NCI-H1105 (cell line): ENCODE data around the gene C2orf81.
"Not testable (repeated sequence)": the region's sequence is repeated elsewhere in the genome, so short reads cannot be mapped to it uniquely, and the experiment has no call there.

ENCODE experiments used
- DNase-seq: peaks from one replicate; lab custom pipeline; 2025; lab: John Stamatoyannopoulos, UW

Gene C2orf81

GRCh38 chr2:74442483-74443297 is 21.3 kb upstream of the C2orf81 start:
- DNase-seq, result not testable (repeated sequence)

DNA sequence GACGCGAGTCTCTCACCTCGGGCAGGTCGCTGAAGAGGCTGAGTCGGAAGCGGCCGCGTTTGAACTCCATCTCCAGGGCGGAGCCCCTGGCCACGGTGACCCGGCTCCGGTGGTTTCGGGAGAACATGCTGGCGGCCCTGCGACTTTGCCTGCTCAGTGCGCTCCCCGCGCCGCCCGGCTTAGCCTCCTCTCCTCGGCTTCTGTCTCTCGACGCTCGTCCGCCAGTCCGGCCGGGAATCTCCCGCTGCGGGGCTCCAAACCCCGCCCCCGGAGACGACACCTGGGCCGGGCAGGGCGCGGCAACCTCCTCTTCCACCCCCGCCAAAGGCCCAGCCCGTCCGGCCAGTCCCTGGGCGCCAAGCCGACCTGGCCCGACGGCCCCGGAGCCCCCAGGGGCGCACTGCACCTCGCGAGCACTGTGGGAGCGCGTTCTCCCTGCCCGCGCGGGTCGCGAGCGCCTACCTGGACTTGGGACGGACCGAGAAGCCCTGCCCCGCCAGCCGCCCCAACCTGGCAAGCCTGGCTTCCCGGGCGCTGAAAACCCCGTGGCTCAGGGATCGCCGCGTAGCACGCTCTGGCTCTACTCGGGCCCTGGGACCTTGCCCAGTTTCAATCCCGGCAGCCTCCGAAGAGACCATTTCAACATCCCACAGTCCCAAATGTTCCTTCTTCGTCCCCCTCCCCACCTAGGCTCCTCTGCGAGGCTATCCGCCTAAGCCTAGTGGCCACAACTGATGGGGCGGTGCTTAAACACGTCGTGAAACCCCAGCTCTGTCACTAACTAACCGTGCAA is 20.5 kb upstream of the C2orf81 start, which contains the start of gene RTKN:
Gene RTKN (minus strand): TSS at position 248 of the 793 bp plus-strand sequence. CDS start 121 bp downstream, at position 127.
- no peak for DNase-seq

DNA sequence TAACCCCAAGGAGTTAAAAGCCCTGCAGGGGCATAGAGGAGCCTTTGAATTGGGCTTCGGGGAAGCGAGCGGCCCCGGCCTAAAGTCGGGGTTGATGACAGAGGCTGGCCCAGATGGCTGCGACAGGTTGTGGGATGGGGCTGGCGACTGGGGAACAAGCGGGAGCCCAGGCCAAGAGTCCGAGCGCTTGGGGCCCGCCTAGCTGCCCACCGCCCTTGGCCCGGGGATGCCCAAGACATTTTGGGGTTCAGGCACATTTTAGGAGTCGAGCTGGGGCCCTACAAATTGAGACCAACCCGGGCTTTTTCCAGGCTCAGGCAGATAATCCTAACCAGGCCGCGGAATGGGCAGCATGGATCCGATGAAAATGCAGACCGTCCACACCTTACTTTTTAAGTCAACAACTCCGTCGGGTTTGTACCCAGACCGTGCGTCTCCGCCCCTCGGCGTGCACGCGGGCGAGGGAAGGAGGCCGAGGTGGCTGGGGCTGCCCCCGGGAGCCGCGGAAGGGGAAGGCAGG is 19.8 kb upstream of the C2orf81 start:
- no peak for DNase-seq

GRCh38 chr2:74440378-74441169 is 19.2 kb upstream of the C2orf81 start:
- DNase-seq, result peak; percentile 89

DNA sequence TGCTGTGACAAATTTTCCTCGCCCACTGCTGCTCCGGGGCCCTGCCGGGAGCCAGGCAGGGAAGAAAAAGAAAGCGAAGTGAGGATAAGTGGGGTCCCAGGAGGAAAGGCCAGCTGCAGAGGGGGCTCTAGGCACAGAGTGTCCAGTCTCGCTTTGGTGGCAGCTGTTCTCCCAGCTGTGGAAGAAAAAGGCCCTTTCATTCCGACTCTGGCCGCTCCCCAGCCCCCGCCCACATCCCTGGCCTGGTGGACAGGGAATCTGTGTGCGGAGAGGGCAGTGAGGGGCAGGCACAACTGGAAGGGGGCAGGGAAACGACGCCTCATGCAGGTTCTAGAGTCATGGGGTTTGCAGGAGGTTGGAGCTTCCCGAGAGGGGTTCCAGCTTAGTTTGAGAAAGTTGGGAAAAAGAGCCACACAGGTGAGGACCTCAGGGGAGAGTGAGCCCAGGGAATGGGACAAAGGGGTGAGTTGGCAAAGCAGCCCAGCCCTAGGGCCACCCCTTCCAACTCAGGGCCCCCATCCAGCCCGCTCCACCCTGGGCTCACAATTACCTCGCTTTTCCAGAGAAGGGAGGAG is 18.5 kb upstream of the C2orf81 start:
- DNase-seq, result no peak

DNA sequence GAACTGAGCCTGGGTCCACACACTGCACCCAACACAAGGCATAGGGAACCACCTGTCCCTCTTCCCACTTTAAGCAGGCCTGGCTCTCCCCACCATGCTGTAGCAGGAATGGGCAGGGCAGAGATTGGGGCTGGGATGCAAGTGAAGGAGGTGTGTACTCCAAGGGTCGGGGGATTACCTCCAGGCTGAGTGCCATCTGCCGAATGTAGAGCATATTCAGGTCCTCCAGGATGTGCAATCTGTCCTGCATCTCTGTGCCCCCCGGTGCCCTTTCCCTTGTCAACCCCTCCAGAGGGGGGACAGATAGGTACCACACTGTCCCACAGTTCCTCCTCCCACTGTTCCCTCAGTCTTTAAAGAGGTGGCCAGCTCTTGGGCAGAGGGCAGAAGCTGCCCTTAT is 18.0 kb upstream of the C2orf81 start:
- DNase-seq, result no peak

DNA sequence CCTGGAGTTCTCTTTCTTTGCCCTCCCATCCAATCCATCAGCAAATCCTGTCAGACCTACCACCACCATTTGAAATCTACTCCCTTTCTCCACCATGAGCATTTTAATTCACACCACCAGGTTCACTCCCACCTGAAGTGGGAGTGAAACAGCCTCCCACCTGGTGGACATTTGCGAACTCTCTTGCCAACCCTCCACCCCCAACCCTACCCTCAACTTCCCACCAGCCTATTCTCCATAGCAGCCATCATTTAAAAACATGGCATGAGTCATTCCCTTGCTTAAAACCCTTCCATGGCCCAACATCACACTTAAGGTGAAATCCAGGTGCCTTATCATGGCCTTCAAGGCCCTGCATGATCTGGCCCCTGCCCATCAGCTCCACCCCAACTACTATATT is 16.8 kb upstream of the C2orf81 start:
- DNase-seq, result no peak

DNA sequence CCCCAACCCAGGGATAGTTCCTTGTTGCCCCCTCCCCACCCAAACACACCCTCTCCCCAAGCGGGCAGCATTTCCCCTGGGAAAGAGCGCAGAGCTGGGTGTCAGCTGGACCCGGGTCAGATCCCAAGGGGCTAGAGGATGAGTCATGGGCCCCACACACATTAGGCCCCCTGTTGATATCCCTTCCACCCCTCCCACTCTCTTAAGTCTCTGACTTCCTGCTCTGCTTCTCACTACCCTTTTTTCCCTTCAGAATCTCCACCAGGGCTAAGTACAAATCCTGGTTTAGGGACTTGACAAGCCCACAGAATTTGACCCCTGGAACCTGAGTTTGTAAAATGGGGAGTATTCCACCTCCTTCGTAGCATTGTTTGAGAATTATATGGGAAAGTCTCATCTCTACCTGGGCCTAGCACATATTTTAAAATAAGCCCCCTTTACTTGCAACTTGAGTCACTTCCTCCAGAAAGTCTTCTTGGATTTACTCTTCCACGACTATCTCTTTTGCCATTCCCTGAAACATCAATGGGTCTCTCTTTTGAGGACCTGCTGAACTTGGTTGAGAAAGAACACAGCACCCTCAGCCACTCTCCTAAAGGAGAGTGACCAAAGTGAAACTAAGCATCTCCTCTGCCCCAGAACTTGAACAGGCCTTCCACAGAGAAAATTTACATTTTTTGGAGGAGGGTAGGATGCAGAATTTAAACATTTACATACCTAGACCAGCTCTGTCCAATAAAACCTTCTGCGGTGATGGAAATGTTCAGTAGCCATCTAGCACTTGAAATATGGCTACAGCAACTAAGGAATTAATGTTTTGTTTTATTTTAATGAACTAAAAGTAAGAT is 15.7 kb upstream of the C2orf81 start:
- DNase-seq, result no peak

GRCh38 chr2:74436111-74436805 is 14.8 kb upstream of the C2orf81 start:
- no peak for DNase-seq

DNA sequence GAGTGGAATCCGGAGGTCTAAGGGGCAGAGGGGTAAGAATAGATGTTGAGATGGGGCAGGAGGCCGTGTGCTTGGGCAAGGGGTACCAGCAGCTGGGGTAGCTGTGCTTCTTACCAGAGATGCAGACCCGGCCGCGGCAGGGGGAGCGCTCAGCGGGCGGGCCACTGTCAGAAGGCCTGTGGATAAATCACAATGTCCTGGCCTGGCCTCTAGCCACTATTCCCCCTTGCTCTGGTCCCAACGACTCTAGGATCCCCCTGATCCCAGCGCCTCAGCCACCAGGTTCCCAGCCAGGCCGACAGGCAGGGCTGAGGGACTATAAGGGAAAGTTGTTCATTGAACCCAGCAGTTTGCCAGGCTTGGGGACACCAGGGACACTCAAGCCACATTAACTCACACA is 9.1 kb upstream of the C2orf81 start:
- DNase-seq, result no peak

- DNase-seq, result no peak
Measured at GRCh38 chr2:74429487-74430451, 8.3 kb upstream of the C2orf81 start.

- no peak for DNase-seq
Measured at GRCh38 chr2:74428675-74429074, 7.3 kb upstream of the C2orf81 start.

DNA sequence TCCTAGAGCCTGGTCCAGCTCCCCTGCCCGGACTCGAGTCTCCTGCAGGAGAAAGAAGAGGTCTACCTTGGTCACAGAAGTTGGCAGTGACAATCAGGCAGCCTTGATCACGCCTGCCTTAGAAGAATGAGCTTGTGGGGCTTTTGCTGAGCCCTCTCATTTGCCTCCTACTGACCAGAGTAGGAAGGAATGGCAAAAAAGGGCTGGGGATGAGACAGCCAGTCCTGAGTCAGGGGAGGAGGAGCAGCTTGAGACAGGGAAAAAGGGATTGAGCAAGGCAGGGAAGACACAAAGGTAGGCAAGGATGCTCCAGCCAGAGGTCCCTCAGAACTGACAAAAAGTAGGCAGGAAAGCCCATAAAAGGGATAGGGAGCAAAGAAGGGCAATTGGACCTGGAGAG is 6.1 kb upstream of the C2orf81 start:
- no peak for DNase-seq

- no peak for DNase-seq
Measured at GRCh38 chr2:74426181-74426758, 4.9 kb upstream of the C2orf81 start.

DNA sequence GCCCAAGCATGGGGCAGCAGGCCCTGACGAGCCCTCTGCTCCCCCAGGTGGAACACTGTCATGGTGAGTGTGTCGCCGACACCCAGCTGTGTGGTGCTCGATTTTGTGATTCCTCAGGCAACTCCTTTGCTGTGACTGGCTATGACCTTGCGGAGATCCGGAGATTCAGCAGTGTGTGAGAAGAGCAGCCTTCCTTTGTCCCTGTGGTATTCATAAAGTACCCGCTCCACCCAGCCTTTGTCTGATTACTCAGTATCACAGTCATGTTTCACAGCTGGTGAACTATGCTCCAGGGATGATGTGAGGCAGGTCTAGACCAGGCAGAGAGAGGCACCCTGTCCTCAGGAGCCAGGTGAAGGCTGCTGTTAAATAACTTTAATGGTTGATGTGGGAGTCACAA is 4.1 kb upstream of the C2orf81 start:
- no peak for DNase-seq

- no peak for DNase-seq
Measured at GRCh38 chr2:74424995-74425406, 3.6 kb upstream of the C2orf81 start.

GRCh38 chr2:74424139-74424992 is 2.9 kb upstream of the C2orf81 start:
- DNase-seq, result no peak
